H1 (cell line): ENCODE results near the gene CNGA1. TPM values are rescaled to one million over a fixed set of nuclear protein-coding genes. Genes with fewer than 3 reads are reported as not detected.

Source experiments
- CTCF ChIA-PET: fragments of 300-600 bp; sonication (Branson Sonifier 250); formaldehyde crosslinking; loops from one replicate; lab custom pipeline; 2021; ENCODE audit not compliant: partially characterized antibody; lab: Charles Lee
- POLR2A ChIA-PET: fragments of 300-600 bp; sonication (Branson Sonifier 250); formaldehyde crosslinking; loops from one replicate; lab custom pipeline; 2021; ENCODE audit warnings: inconsistent platforms; ENCODE audit not compliant: partially characterized antibody; lab: Charles Lee
- DNase-seq, 2 experiments: peaks; one replicate each; pipeline versions ENCODE4 v3.0.0 to v3.0.0-alpha.2; 2010 to 2022; ENCODE audit warnings: low spot score in 2 of 2, low read depth in 1 of 2, mixed read lengths in 1 of 2
- FAIRE-seq: peaks from 2 replicates; lab custom pipeline; 2011; peaks lifted over from hg19 to GRCh38; lab: Jason Lieb, UNC
- H2AFZ ChIP-seq: 2 replicates; pipeline ENCODE4 v1.8.1; 2012; ENCODE audit warnings: low read length, inconsistent platforms
- H2AK5ac ChIP-seq: 2 replicates; pipeline ENCODE4 v1.6.1; 2013; ENCODE audit warnings: low read depth, low read length
- H2BK120ac ChIP-seq: replicated peaks from 2 replicates; pipeline ENCODE3; 2013; ENCODE audit warnings: low read depth, low read length, inconsistent platforms
- H2BK12ac ChIP-seq: 2 replicates; pipeline ENCODE4 v1.6.1; 2013; ENCODE audit warnings: low read depth, low read length
- H2BK15ac ChIP-seq: 2 replicates; pipeline ENCODE4 v1.6.1; 2013; ENCODE audit warnings: low read length
- H2BK20ac ChIP-seq: 2 replicates; pipeline ENCODE4 v1.6.1; 2013; ENCODE audit warnings: low read length
- H2BK5ac ChIP-seq: 2 replicates; pipeline ENCODE4 v1.6.1; 2013; ENCODE audit warnings: low read depth, low read length
- H3K14ac ChIP-seq: 2 replicates; pipeline ENCODE4 v1.6.1; 2013; ENCODE audit warnings: inconsistent platforms; ENCODE audit not compliant: insufficient read length
- H3K18ac ChIP-seq: 2 replicates; pipeline ENCODE4 v1.6.1; 2013; ENCODE audit warnings: low read length; ENCODE audit errors: extremely low read depth
- H3K23ac ChIP-seq: 2 replicates; pipeline ENCODE4 v1.6.1; 2013; ENCODE audit warnings: inconsistent platforms; ENCODE audit not compliant: insufficient read length
- H3K23me2 ChIP-seq: 2 replicates; pipeline ENCODE4 v1.6.1; 2013; ENCODE audit warnings: low read depth, low read length
- H3K27ac ChIP-seq: 2 replicates; pipeline ENCODE4 v1.6.1; 2011; ENCODE audit warnings: low read depth, low read length, inconsistent platforms
- H3K27me3 ChIP-seq, 4 experiments: replicated peaks in 1 of 4; 1 replicate in 1 of 4; 2 replicates in 3 of 4; pipeline versions ENCODE4 v1.6.1 to v1.8.1; 2011 to 2013; ENCODE audit warnings: low read length in 3 of 4, mild to moderate bottlenecking in 3 of 4, inconsistent platforms in 2 of 4, mixed read lengths in 2 of 4, moderate library complexity in 1 of 4; ENCODE audit not compliant: control insufficient read depth in 3 of 4, insufficient read depth in 3 of 4; ENCODE audit errors: extremely low read depth in 1 of 4
- H3K36me3 ChIP-seq, 4 experiments: 2 replicates each; pipeline versions ENCODE4 v1.6.1 to v1.8.1; 2011 to 2013; ENCODE audit warnings: mild to moderate bottlenecking in 4 of 4, low read length in 3 of 4, moderate library complexity in 2 of 4, control low read depth in 1 of 4, inconsistent platforms in 1 of 4; ENCODE audit not compliant: insufficient read depth in 4 of 4, control insufficient read depth in 2 of 4
- H3K4ac ChIP-seq: replicated peaks from 2 replicates; pipeline ENCODE3; 2013; ENCODE audit warnings: low read length, low read depth, mixed read lengths, inconsistent platforms; ENCODE audit not compliant: insufficient read length
- H3K4me1 ChIP-seq, 4 experiments: replicated peaks in 1 of 4; 1 replicate in 1 of 4; 2 replicates in 3 of 4; pipeline versions ENCODE4 v1.6.1 to v1.8.1; 2011 to 2013; ENCODE audit warnings: low read length in 3 of 4, inconsistent platforms in 2 of 4, mixed read lengths in 1 of 4; ENCODE audit not compliant: insufficient read depth in 4 of 4, control insufficient read depth in 3 of 4
- H3K4me2 ChIP-seq, 2 experiments: 2 replicates each; pipeline versions ENCODE4 v1.6.1 to v1.8.1; 2011 to 2013; ENCODE audit warnings: low read depth in 2 of 2, low read length in 2 of 2, control low read depth in 1 of 2, inconsistent platforms in 1 of 2, mild to moderate bottlenecking in 1 of 2; ENCODE audit not compliant: insufficient read depth in 1 of 2
- H3K4me3 ChIP-seq, 4 experiments: fragments of 200-600, 300-600 bp in 1 of 4; sonication (generic), shearing (Covaris generic), sonication (Bioruptor Twin) in 1 of 4; 2 replicates each; pipeline versions ENCODE4 v1.5.1 to v1.8.1; 2011 to 2016; ENCODE audit warnings: low read length in 4 of 4, low read depth in 3 of 4, control low read depth in 2 of 4, inconsistent platforms in 2 of 4, mild to moderate bottlenecking in 2 of 4, mixed read lengths in 1 of 4, moderate library complexity in 1 of 4; ENCODE audit not compliant: insufficient read depth in 2 of 4; ENCODE audit errors: extremely low read depth in 1 of 4
- H3K56ac ChIP-seq: replicated peaks from 2 replicates; pipeline ENCODE3; 2013; ENCODE audit warnings: low read depth, mild to moderate bottlenecking, mixed read lengths, low read length, inconsistent platforms; ENCODE audit not compliant: insufficient read length
- H3K79me1 ChIP-seq: 2 replicates; pipeline ENCODE4 v1.6.1; 2013; ENCODE audit warnings: low read depth, low read length, control low read depth
- H3K79me2 ChIP-seq, 2 experiments: 2 replicates each; pipeline versions ENCODE4 v1.6.1 to v1.8.1; 2012 to 2013; ENCODE audit warnings: low read length in 2 of 2, mild to moderate bottlenecking in 2 of 2, inconsistent platforms in 1 of 2; ENCODE audit not compliant: insufficient read depth in 2 of 2, control insufficient read depth in 1 of 2
- H3K9ac ChIP-seq, 4 experiments: replicated peaks in 1 of 4; 1 replicate in 1 of 4; 2 replicates in 3 of 4; pipeline versions ENCODE4 v1.6.1 to v1.8.1; 2011 to 2013; ENCODE audit warnings: low read depth in 3 of 4, low read length in 3 of 4, control low read depth in 2 of 4, mild to moderate bottlenecking in 2 of 4, moderate library complexity in 2 of 4, inconsistent platforms in 1 of 4; ENCODE audit errors: extremely low read depth in 1 of 4
- H3K9me3 ChIP-seq, 2 experiments: 2 replicates each; pipeline versions ENCODE4 v1.6.1 to v1.8.1; 2012 to 2013; ENCODE audit warnings: mild to moderate bottlenecking in 2 of 2, moderate library complexity in 2 of 2, control low read depth in 1 of 2, inconsistent platforms in 1 of 2, low read depth in 1 of 2, low read length in 1 of 2, mixed read lengths in 1 of 2; ENCODE audit not compliant: insufficient read depth in 2 of 2
- H4K20me1 ChIP-seq, 2 experiments: replicated peaks in 1 of 2; 2 replicates each; pipeline versions ENCODE3 to v1.8.1; 2011 to 2013; ENCODE audit warnings: inconsistent platforms in 2 of 2, low read length in 2 of 2, mild to moderate bottlenecking in 1 of 2; ENCODE audit not compliant: insufficient read depth in 2 of 2, control insufficient read depth in 1 of 2
- H4K5ac ChIP-seq: 2 replicates; pipeline ENCODE4 v1.6.1; 2013; ENCODE audit warnings: low read length, low read depth, mixed read lengths, inconsistent platforms; ENCODE audit not compliant: insufficient read length
- H4K8ac ChIP-seq: 2 replicates; pipeline ENCODE4 v1.8.0; 2013; ENCODE audit warnings: mild to moderate bottlenecking, moderate library complexity, low read length, inconsistent platforms; ENCODE audit not compliant: insufficient read depth; ENCODE audit errors: extremely low read depth
- H4K91ac ChIP-seq: replicated peaks from 2 replicates; pipeline ENCODE3; 2013; ENCODE audit warnings: low read length, mixed read lengths, inconsistent platforms; ENCODE audit not compliant: insufficient read length
- BACH1 ChIP-seq: IDR thresholded peaks from 2 replicates; pipeline ENCODE4 v1.6.1; 2012; ENCODE audit warnings: low read length, improper control_type of control experiment
- CEBPB ChIP-seq: IDR thresholded peaks from 2 replicates; pipeline ENCODE4 v1.6.1; 2012; ENCODE audit warnings: low read depth, low read length
- CTBP2 ChIP-seq: IDR thresholded peaks from 2 replicates; pipeline ENCODE4 v1.7.0; 2011; ENCODE audit warnings: borderline replicate concordance, mild to moderate bottlenecking, moderate library complexity, mixed read lengths, low read length; ENCODE audit not compliant: insufficient read depth, insufficient read length
- CTCF ChIP-seq, 3 experiments: IDR thresholded peaks; 1 replicate in 2 of 3; 2 replicates in 1 of 3; pipeline versions ENCODE4 v1.5.1 to v1.6.1; 2011; ENCODE audit warnings: low read length in 3 of 3, mild to moderate bottlenecking in 3 of 3, inconsistent platforms in 2 of 3, low read depth in 1 of 3, moderate library complexity in 1 of 3; ENCODE audit not compliant: insufficient read depth in 1 of 3; ENCODE audit errors: control extremely low read depth in 1 of 3
- KDM4A ChIP-seq: IDR thresholded peaks from one replicate; pipeline ENCODE4 v1.7.1; 2012; ENCODE audit warnings: low read depth, mild to moderate bottlenecking, moderate library complexity, low read length, inconsistent platforms; ENCODE audit not compliant: severe bottlenecking
- POLR2AphosphoS5 ChIP-seq: IDR thresholded peaks from 2 replicates; pipeline ENCODE4 v1.6.1; 2011; ENCODE audit warnings: low read depth, low read length
- RAD21 ChIP-seq, 2 experiments: IDR thresholded peaks in 1 of 2; conservative IDR thresholded peaks in 1 of 2; 2 replicates each; pipeline ENCODE4 v1.6.1; 2011; ENCODE audit warnings: low read depth in 2 of 2, low read length in 2 of 2, improper control_type of control experiment in 1 of 2, inconsistent platforms in 1 of 2, mild to moderate bottlenecking in 1 of 2, moderate library complexity in 1 of 2
- SIN3A ChIP-seq, 2 experiments: IDR thresholded peaks in 1 of 2; conservative IDR thresholded peaks in 1 of 2; 2 replicates each; pipeline ENCODE4 v1.6.1; 2011 to 2012; ENCODE audit warnings: low read length in 2 of 2, improper control_type of control experiment in 1 of 2, low read depth in 1 of 2, mild to moderate bottlenecking in 1 of 2
- ZNF274 ChIP-seq: IDR thresholded peaks from 2 replicates; pipeline ENCODE4 v1.7.0; 2012; ENCODE audit warnings: low read length, borderline replicate concordance; ENCODE audit errors: extremely low read depth
- WGBS, 2 experiments: shearing (Covaris generic) in 1 of 2; methylation state at CpG; one replicate each; pipeline versions ENCODE4 v1.1.6 to v1.1.7; 2013 to 2015; ENCODE audit warnings: low lambda C conversion rate in 2 of 2, mixed read lengths in 2 of 2, inconsistent platforms in 1 of 2, low coverage in 1 of 2, missing lambda C conversion rate in 1 of 2; ENCODE audit not compliant: insufficient replicate concordance in 2 of 2, insufficient coverage in 1 of 2, insufficient read length in 1 of 2; ENCODE audit errors: extremely low coverage in 1 of 2, missing lambda C conversion rate in 1 of 2; 5-methylcytosine and 5-hydroxymethylcytosine counted together
- polyA plus RNA-seq, 7 experiments: library from polyadenylated mRNA; depleted of rRNA in 3 of 7; stranded (reverse) in 5 of 7; unstranded in 2 of 7; fragments of >200 nt in 5 of 7; fragments of 200-250 nt in 2 of 7; gene quantifications; 1 replicate in 5 of 7; 2 replicates in 1 of 7; 4 replicates in 1 of 7; pipeline versions ENCODE4 v1.2.1 to v1.2.3, GENCODE V29; 2011 to 2013; ENCODE audit warnings: missing spikeins in 2 of 7, mixed read lengths in 2 of 7
- total RNA-seq: library from RNA; stranded (reverse); fragmentation: NEBNext Ultra II Directional; extraction: Animal tissue kit (Norgen Biotek cat#: 25700); gene quantifications from 2 replicates; pipeline ENCODE4 v1.2.1, GENCODE V29; 2021

The CNGA1 gene
- total and polyA plus RNA-seq, 2 of the 8 experiments (the other 6 are each of a cell fraction or from before 2014, with no cell fraction given), result 0.17 to 0.54 TPM

- ChIA-PET POLR2A (interaction anchor here (2.7 kb wide), 1 partner anchor 13 kb away, joined by 12 read pairs; the partner anchor contains the start of gene NFXL1), CTCF (interaction anchor here (0.8 to 2.9 kb wide), 14 partner anchors 7 to 242 kb away, joined by 3 to 9 read pairs (median 4); no protein-coding TSS in a partner anchor)
- Histone ChIP-seq H3K18ac (no peak overlapping the region), H3K27ac (no peak overlapping the region), H4K91ac (no peak overlapping the region), H2AK5ac (no peak overlapping the region), H2BK20ac (no peak overlapping the region), H3K27me3 (no peaks in the 10 kb centered on the region), H4K5ac (no peak overlapping the region), H3K23me2 (peaks cover 2% of the 10 kb centered on the region; the same call in 1 of the 2 replicates), H2AFZ (peak overlapping the region; percentile 96), H3K4ac (no peak overlapping the region), H2BK120ac (no peak overlapping the region), H3K4me1 (peaks cover 0 to 7% (median 3%) of the 10 kb centered on the region in 4 experiments; a peak in 3 of 7 replicates), H3K79me1 (no peaks in the 10 kb centered on the region), H4K8ac (peak overlapping the region; percentile 81; the same call in 1 of the 2 replicates), H4K20me1 (no peaks in the 10 kb centered on the region), H3K4me3 (peak overlapping the region in 3 of 4 experiments; percentile 33 to 45 (median 42); a peak in 6 of 8 replicates), H3K36me3 (no peaks in the 10 kb centered on the region), H3K4me2 (peak overlapping the region; percentile 10 to 60), H3K9ac (no peak overlapping the region), H2BK5ac (no peak overlapping the region), H2BK15ac (no peak overlapping the region), H3K14ac (no peak overlapping the region), H3K56ac (no peak overlapping the region), H2BK12ac (no peak overlapping the region), H3K79me2 (no peaks in the 10 kb centered on the region), H3K23ac (no peak overlapping the region), H3K9me3 (no peaks in the 10 kb centered on the region)
- peak in 1 of 2 experiments; percentile 70 for DNase-seq
- peak; percentile 98 for FAIRE-seq
- 32% methylated on average over 15 of the region's 15 CpGs; no CpG with 5 or more reads in 1 of the 2 experiments for WGBS, 2 experiments
- TF ChIP-seq RAD21 (IDR thresholded peaks at IDR 0.05 in 1 of 2, conservative IDR thresholded peaks at IDR 0.05 in 1 of 2; ENCODE audit: low read depth in 2 of 2, low read length in 2 of 2) (peak; percentile 66 to 74), CTBP2 (no peak), SIN3A (conservative IDR thresholded peaks at IDR 0.05 in 1 of 2, IDR thresholded peaks at IDR 0.05 in 1 of 2; ENCODE audit: low read depth in 1 of 2, low read length in 2 of 2) (no peak), CTCF (IDR thresholded peaks at IDR 0.05; ENCODE audit: control extremely low read depth in 1 of 3, insufficient read depth in 1 of 3, low read depth in 1 of 3, low read length in 3 of 3) (peak; percentile 75 to 91 (median 75)), CEBPB (no peak), ZNF274 (no peak), POLR2AphosphoS5 (no peak), BACH1 (no peak), KDM4A (peak; percentile 35)
Observed at GRCh38 chr4:47926667-47927258, 89.7 kb downstream of the CNGA1 start.
